ENCODE measurements around the gene REEP1.
A peak's percentile ranks its signal among the peaks of the same experiment; 100 is the strongest.

Gene REEP1

GRCh38 chr2:86290596-86291327 is 46.7 kb downstream of the REEP1 start:
- no peak overlapping the region for H3K9ac ChIP-seq (ENCODE audit: low read depth, low read length, poor library complexity)
- no peak overlapping the region for H3K18ac ChIP-seq (ENCODE audit: low read length)
- no peaks in the 10 kb centered on the region for H3K36me3 ChIP-seq (replicated peaks in 1 of 2; ENCODE audit: control insufficient read depth in 2 of 2, insufficient read depth in 2 of 2, low read length in 2 of 2)
- no peak overlapping the region for H2BK15ac ChIP-seq (ENCODE audit: low read length)
- H3K4me3 ChIP-seq (ENCODE audit: low read length in 2 of 2), result no peak overlapping the region
- DNase-seq (ENCODE audit: low spot score), result no peak
- no peak overlapping the region for H3K4me2 ChIP-seq (ENCODE audit: insufficient read depth, low read length, poor library complexity, severe bottlenecking)
- peaks cover 0 to 3% of the 10 kb centered on the region in 2 donors for H3K4me1 ChIP-seq (ENCODE audit: control insufficient read depth in 2 of 2, insufficient read depth in 1 of 2, low read depth in 1 of 2, low read length in 2 of 2)
- no peak overlapping the region for H4K8ac ChIP-seq (ENCODE audit: low read depth, low read length)
- no peak overlapping the region for H3K4ac ChIP-seq (ENCODE audit: low read length)
- H2BK12ac ChIP-seq (ENCODE audit: low read length), result no peak overlapping the region
- no CpG with 5 or more reads among the region's 5 CpGs for WGBS, 2 donors (ENCODE audit: extremely low coverage in 2 of 2, insufficient read length in 2 of 2, insufficient replicate concordance in 1 of 2)
- peaks cover 0 to 19% (median 0%) of the 10 kb centered on the region in 3 experiments for H3K27me3 ChIP-seq (ENCODE audit: control insufficient read depth in 3 of 3, insufficient read depth in 3 of 3, low read depth in 1 of 3, low read length in 3 of 3)
- no peaks in the 10 kb centered on the region for H3K79me1 ChIP-seq (ENCODE audit: low read depth, low read length)
- no peak overlapping the region for H3K23ac ChIP-seq (ENCODE audit: low read depth, low read length, poor library complexity)
- no peak overlapping the region for H2AFZ ChIP-seq (ENCODE audit: low read length)
- H2AK5ac ChIP-seq (ENCODE audit: low read depth, low read length), result no peak overlapping the region
- no peak overlapping the region for H3K14ac ChIP-seq (ENCODE audit: low read length)
- no peak overlapping the region for H3K27ac ChIP-seq (replicated peaks; ENCODE audit: low read length)
- no peak overlapping the region for H2BK5ac ChIP-seq (ENCODE audit: low read length)
- H3K9me3 ChIP-seq (replicated peaks in 1 of 2; ENCODE audit: control insufficient read depth in 2 of 2, insufficient read depth in 1 of 2, low read depth in 1 of 2, low read length in 2 of 2), result no peaks in the 10 kb centered on the region
- no peak overlapping the region for H2BK120ac ChIP-seq (ENCODE audit: low read depth, low read length)
- H4K91ac ChIP-seq (ENCODE audit: low read depth, low read length, poor library complexity), result no peak overlapping the region

GRCh38 chr2:86286516-86286915 is 50.9 kb downstream of the REEP1 start:
- Histone ChIP-seq H3K27ac (replicated peaks; ENCODE audit: low read length) (no peak overlapping the region), H3K18ac (ENCODE audit: low read length) (no peak overlapping the region), H3K4me1 (ENCODE audit: control insufficient read depth in 2 of 2, insufficient read depth in 1 of 2, low read depth in 1 of 2, low read length in 2 of 2) (peaks cover 4 to 24% of the 10 kb centered on the region in 2 donors), H2AK5ac (ENCODE audit: low read depth, low read length) (no peak overlapping the region), H3K79me1 (ENCODE audit: low read depth, low read length) (no peaks in the 10 kb centered on the region), H2BK5ac (ENCODE audit: low read length) (no peak overlapping the region), H3K4me2 (ENCODE audit: insufficient read depth, low read length, poor library complexity, severe bottlenecking) (no peak overlapping the region), H4K8ac (ENCODE audit: low read depth, low read length) (no peak overlapping the region), H3K36me3 (replicated peaks in 1 of 2; ENCODE audit: control insufficient read depth in 2 of 2, insufficient read depth in 2 of 2, low read length in 2 of 2) (no peaks in the 10 kb centered on the region), H2BK12ac (ENCODE audit: low read length) (peak overlapping the region; percentile 59), H3K14ac (ENCODE audit: low read length) (no peak overlapping the region), H3K4me3 (ENCODE audit: low read length in 2 of 2) (no peak overlapping the region), H3K9ac (ENCODE audit: low read depth, low read length, poor library complexity) (no peak overlapping the region), H4K91ac (ENCODE audit: low read depth, low read length, poor library complexity) (no peak overlapping the region), H3K9me3 (replicated peaks in 1 of 2; ENCODE audit: control insufficient read depth in 2 of 2, insufficient read depth in 1 of 2, low read depth in 1 of 2, low read length in 2 of 2) (no peaks in the 10 kb centered on the region), H2AFZ (ENCODE audit: low read length) (no peak overlapping the region), H2BK120ac (ENCODE audit: low read depth, low read length) (no peak overlapping the region), H3K27me3 (ENCODE audit: control insufficient read depth in 3 of 3, insufficient read depth in 3 of 3, low read depth in 1 of 3, low read length in 3 of 3) (peaks cover 0 to 15% (median 0%) of the 10 kb centered on the region in 3 experiments), H3K23ac (ENCODE audit: low read depth, low read length, poor library complexity) (no peak overlapping the region), H3K4ac (ENCODE audit: low read length) (no peak overlapping the region), H2BK15ac (ENCODE audit: low read length) (no peak overlapping the region)
- WGBS, 2 donors (ENCODE audit: extremely low coverage in 2 of 2, insufficient read length in 2 of 2, insufficient replicate concordance in 1 of 2), result no CpG with 5 or more reads among the region's 3 CpGs
- no peak for DNase-seq (ENCODE audit: low spot score)

GRCh38 chr2:86285981-86286380 is 51.4 kb downstream of the REEP1 start:
- Histone ChIP-seq H2AFZ (ENCODE audit: low read length) (no peak overlapping the region), H3K79me1 (ENCODE audit: low read depth, low read length) (no peaks in the 10 kb centered on the region), H2BK15ac (ENCODE audit: low read length) (no peak overlapping the region), H3K23ac (ENCODE audit: low read depth, low read length, poor library complexity) (no peak overlapping the region), H3K4me3 (ENCODE audit: low read length in 2 of 2) (no peak overlapping the region), H3K27me3 (ENCODE audit: control insufficient read depth in 3 of 3, insufficient read depth in 3 of 3, low read depth in 1 of 3, low read length in 3 of 3) (peaks cover 0 to 14% (median 0%) of the 10 kb centered on the region in 3 experiments), H3K4me1 (ENCODE audit: control insufficient read depth in 2 of 2, insufficient read depth in 1 of 2, low read depth in 1 of 2, low read length in 2 of 2) (peaks cover 4 to 24% of the 10 kb centered on the region in 2 donors), H3K36me3 (replicated peaks in 1 of 2; ENCODE audit: control insufficient read depth in 2 of 2, insufficient read depth in 2 of 2, low read length in 2 of 2) (no peaks in the 10 kb centered on the region), H2BK5ac (ENCODE audit: low read length) (no peak overlapping the region), H2BK12ac (ENCODE audit: low read length) (no peak overlapping the region), H2AK5ac (ENCODE audit: low read depth, low read length) (peak overlapping the region; percentile 46), H3K9me3 (replicated peaks in 1 of 2; ENCODE audit: control insufficient read depth in 2 of 2, insufficient read depth in 1 of 2, low read depth in 1 of 2, low read length in 2 of 2) (no peaks in the 10 kb centered on the region), H3K4me2 (ENCODE audit: insufficient read depth, low read length, poor library complexity, severe bottlenecking) (no peak overlapping the region), H3K9ac (ENCODE audit: low read depth, low read length, poor library complexity) (no peak overlapping the region), H3K4ac (ENCODE audit: low read length) (no peak overlapping the region), H4K8ac (ENCODE audit: low read depth, low read length) (no peak overlapping the region), H3K18ac (ENCODE audit: low read length) (peak overlapping the region; percentile 81), H3K27ac (replicated peaks; ENCODE audit: low read length) (no peak overlapping the region), H4K91ac (ENCODE audit: low read depth, low read length, poor library complexity) (no peak overlapping the region), H3K14ac (ENCODE audit: low read length) (no peak overlapping the region), H2BK120ac (ENCODE audit: low read depth, low read length) (no peak overlapping the region)
- WGBS, 2 donors (ENCODE audit: extremely low coverage in 2 of 2, insufficient read length in 2 of 2, insufficient replicate concordance in 1 of 2), result no CpG with 5 or more reads among the region's 7 CpGs
- DNase-seq (ENCODE audit: low spot score), result no peak

- Histone ChIP-seq H3K79me1 (ENCODE audit: low read depth, low read length) (no peaks in the 10 kb centered on the region), H4K91ac (ENCODE audit: low read depth, low read length, poor library complexity) (no peak overlapping the region), H2BK5ac (ENCODE audit: low read length) (no peak overlapping the region), H3K4me1 (ENCODE audit: control insufficient read depth in 2 of 2, insufficient read depth in 1 of 2, low read depth in 1 of 2, low read length in 2 of 2) (peaks cover 4 to 24% of the 10 kb centered on the region in 2 donors), H3K23ac (ENCODE audit: low read depth, low read length, poor library complexity) (no peak overlapping the region), H3K4me2 (ENCODE audit: insufficient read depth, low read length, poor library complexity, severe bottlenecking) (no peak overlapping the region), H3K9ac (ENCODE audit: low read depth, low read length, poor library complexity) (no peak overlapping the region), H3K36me3 (replicated peaks in 1 of 2; ENCODE audit: control insufficient read depth in 2 of 2, insufficient read depth in 2 of 2, low read length in 2 of 2) (no peaks in the 10 kb centered on the region), H2AFZ (ENCODE audit: low read length) (no peak overlapping the region), H3K4me3 (ENCODE audit: low read length in 2 of 2) (no peak overlapping the region), H3K27me3 (ENCODE audit: control insufficient read depth in 3 of 3, insufficient read depth in 3 of 3, low read depth in 1 of 3, low read length in 3 of 3) (peaks cover 0 to 14% (median 0%) of the 10 kb centered on the region in 3 experiments), H4K8ac (ENCODE audit: low read depth, low read length) (no peak overlapping the region), H3K18ac (ENCODE audit: low read length) (peak overlapping the region; percentile 81), H2BK120ac (ENCODE audit: low read depth, low read length) (no peak overlapping the region), H2AK5ac (ENCODE audit: low read depth, low read length) (no peak overlapping the region), H2BK15ac (ENCODE audit: low read length) (no peak overlapping the region), H2BK12ac (ENCODE audit: low read length) (no peak overlapping the region), H3K4ac (ENCODE audit: low read length) (no peak overlapping the region), H3K27ac (replicated peaks; ENCODE audit: low read length) (no peak overlapping the region), H3K14ac (ENCODE audit: low read length) (no peak overlapping the region), H3K9me3 (replicated peaks in 1 of 2; ENCODE audit: control insufficient read depth in 2 of 2, insufficient read depth in 1 of 2, low read depth in 1 of 2, low read length in 2 of 2) (no peaks in the 10 kb centered on the region)
- no peak for DNase-seq (ENCODE audit: low spot score)
- no CpG with 5 or more reads among the region's 3 CpGs for WGBS, 2 donors (ENCODE audit: extremely low coverage in 2 of 2, insufficient read length in 2 of 2, insufficient replicate concordance in 1 of 2)
Measured at GRCh38 chr2:86285571-86285970, 51.9 kb downstream of the REEP1 start.
